HepG2 (cell line): ENCODE results near the gene RIPK1. TPM values are rescaled to one million over a fixed set of nuclear protein-coding genes. Genes with fewer than 3 reads are reported as not detected.

Source experiments
- AGO2 ChIP-seq: fragments of 200-400 bp; formaldehyde crosslinking; optimal IDR thresholded peaks from 2 replicates; pipeline ENCODE3; 2017; ENCODE audit warnings: mild to moderate bottlenecking, low read depth, low read length, moderate library complexity
- FOXJ3 ChIP-seq: sonication (generic); formaldehyde crosslinking; IDR thresholded peaks from 2 replicates; pipeline ENCODE4 v1.4.0; 2020; ENCODE audit warnings: missing genetic modification reagents, mild to moderate bottlenecking, borderline replicate concordance
- ISL2 ChIP-seq: sonication (generic); formaldehyde crosslinking; IDR thresholded peaks from 2 replicates; pipeline ENCODE4 v1.5.0; 2020; ENCODE audit warnings: missing genetic modification reagents
- NFIB ChIP-seq: sonication (generic); formaldehyde crosslinking; IDR thresholded peaks from 2 replicates; pipeline ENCODE4 v1.9.0; 2021; ENCODE audit warnings: missing genetic modification reagents, mild to moderate bottlenecking, borderline replicate concordance
- NFYC ChIP-seq: IDR thresholded peaks from 2 replicates; pipeline ENCODE4 v1.6.1; 2016; ENCODE audit warnings: missing genetic modification reagents, missing compliant biosample characterization
- PRMT3 ChIP-seq: sonication (generic); formaldehyde crosslinking; IDR thresholded peaks from 2 replicates; pipeline ENCODE4 v1.8.1; 2022; ENCODE audit warnings: low read depth, mild to moderate bottlenecking, moderate library complexity, missing genetic modification reagents, borderline replicate concordance
- SALL1 ChIP-seq: sonication (generic); formaldehyde crosslinking; IDR thresholded peaks from 2 replicates; pipeline ENCODE4 v1.8.0; 2022; ENCODE audit warnings: mild to moderate bottlenecking, missing genetic modification reagents
- TEAD3 ChIP-seq: optimal IDR thresholded peaks from 2 replicates; pipeline ENCODE3; 2016; ENCODE audit warnings: borderline replicate concordance
- U2AF2 ChIP-seq: fragments of 200-400 bp; formaldehyde crosslinking; IDR thresholded peaks from 2 replicates; pipeline ENCODE4 v1.6.1; 2017; ENCODE audit warnings: low read depth, mild to moderate bottlenecking, low read length
- ZFP90 ChIP-seq: sonication (generic); formaldehyde crosslinking; IDR thresholded peaks from 2 replicates; pipeline ENCODE4 v1.8.0; 2022; ENCODE audit warnings: missing genetic modification reagents, mild to moderate bottlenecking, inconsistent platforms, borderline replicate concordance
- ZKSCAN8 ChIP-seq: IDR thresholded peaks from 2 replicates; pipeline ENCODE4 v1.6.1; 2016; ENCODE audit warnings: borderline replicate concordance, missing genetic modification reagents, missing compliant biosample characterization
- ZNF317 ChIP-seq: sonication (generic); formaldehyde crosslinking; IDR thresholded peaks from 2 replicates; pipeline ENCODE4 v1.5.0; 2020; ENCODE audit warnings: mild to moderate bottlenecking, missing genetic modification reagents
- ZNF556 ChIP-seq: sonication (generic); formaldehyde crosslinking; IDR thresholded peaks from 2 replicates; pipeline ENCODE4 v1.4.0; 2020; ENCODE audit warnings: mild to moderate bottlenecking, missing genetic modification reagents, borderline replicate concordance
- polyA plus RNA-seq, 8 experiments: library from polyadenylated mRNA; depleted of rRNA in 3 of 8; stranded (reverse) in 7 of 8; unstranded in 1 of 8; fragments of >200 nt; fragmentation: Illumina TruSeq in 4 of 8; extraction: Trizol in 4 of 8; gene quantifications; 2 replicates each; pipeline versions ENCODE4 v1.2.1 to v1.2.3, GENCODE V29; 2011 to 2016; ENCODE audit warnings: low read depth in 4 of 8, missing spikeins in 1 of 8, mixed read lengths in 1 of 8; ENCODE audit not compliant: insufficient read depth in 1 of 8
- total RNA-seq, 5 experiments: library from RNA; depleted of rRNA; stranded (reverse); fragments of >200 nt; fragmentation: Illumina TruSeq; extraction: Trizol; gene quantifications; 2 replicates each; pipeline ENCODE4 v1.2.3, GENCODE V29; 2016; ENCODE audit warnings: low read depth in 1 of 5
- TF ChIP-seq, protein P1 (sequence below): fragments of 450-650 bp; IDR thresholded peaks from 2 replicates; pipeline ENCODE4 v1.6.1; 2016
- TF ChIP-seq, protein P2 (sequence below): sonication (generic); formaldehyde crosslinking; IDR thresholded peaks from 2 replicates; pipeline ENCODE4 v1.5.0; 2020; ENCODE audit warnings: missing genetic modification reagents, mild to moderate bottlenecking, borderline replicate concordance
- TF ChIP-seq, protein P3 (sequence below): sonication (generic); formaldehyde crosslinking; IDR thresholded peaks from 2 replicates; pipeline ENCODE4 v1.4.0; 2020; ENCODE audit warnings: missing genetic modification reagents
- TF ChIP-seq, protein P4 (sequence below): sonication (generic); formaldehyde crosslinking; IDR thresholded peaks from 2 replicates; pipeline ENCODE4 v1.8.0; 2022; ENCODE audit warnings: mild to moderate bottlenecking, missing genetic modification reagents, borderline replicate concordance
- TF ChIP-seq, protein P5 (sequence below): sonication (generic); formaldehyde crosslinking; IDR thresholded peaks from 2 replicates; pipeline ENCODE4 v1.4.0; 2020; ENCODE audit warnings: missing genetic modification reagents

Gene RIPK1
- total and polyA plus RNA-seq, 2 of the 13 experiments (the other 11 are each of a cell fraction or from before 2014, with no cell fraction given) = 9.0 to 10.3 TPM

DNA sequence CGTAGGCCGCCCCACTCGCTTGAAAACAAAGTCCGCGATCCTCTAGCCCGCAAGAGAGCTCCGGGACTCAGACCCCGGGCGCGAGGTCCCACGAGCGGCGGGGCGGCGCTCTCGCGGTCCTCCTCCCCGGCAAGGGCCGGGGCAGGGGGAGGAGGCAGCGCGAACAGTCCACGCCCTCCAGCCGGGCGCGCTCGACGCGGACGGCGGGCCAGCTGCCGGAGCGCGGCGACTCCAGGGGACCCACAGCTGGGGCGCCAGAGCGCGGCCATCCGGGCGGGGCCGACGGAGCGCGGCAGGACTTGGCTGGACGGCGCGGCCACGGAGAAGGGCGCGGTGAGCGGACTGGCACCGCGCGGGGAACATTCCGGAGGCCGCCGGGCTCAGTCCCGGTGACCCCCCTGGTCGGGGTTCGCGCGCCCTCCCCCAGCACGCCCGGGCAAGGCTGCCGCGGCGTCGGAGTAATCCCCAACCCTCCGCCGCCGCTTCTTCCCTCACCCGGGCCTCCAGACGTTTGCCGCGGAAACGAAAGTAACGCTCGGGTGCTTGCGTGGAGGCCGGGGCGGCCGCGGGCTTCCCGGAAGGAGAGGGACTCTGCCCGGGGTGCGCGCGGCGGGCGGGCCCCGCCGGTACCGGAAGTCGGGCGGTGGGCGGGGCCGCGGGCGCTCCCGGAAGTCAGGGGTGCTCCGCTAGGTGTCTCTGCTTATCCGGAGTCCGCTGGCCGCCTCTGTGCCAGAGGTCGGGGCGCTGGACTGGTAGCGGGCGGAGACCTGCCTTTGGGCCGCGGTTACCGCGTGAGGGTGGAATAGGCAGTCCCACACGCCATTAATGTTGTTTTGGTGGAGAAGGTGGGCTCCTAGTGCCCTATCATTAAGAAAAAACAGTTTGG, at the start of gene RIPK1 (continued):
- TF ChIP-seq, protein P1, sequence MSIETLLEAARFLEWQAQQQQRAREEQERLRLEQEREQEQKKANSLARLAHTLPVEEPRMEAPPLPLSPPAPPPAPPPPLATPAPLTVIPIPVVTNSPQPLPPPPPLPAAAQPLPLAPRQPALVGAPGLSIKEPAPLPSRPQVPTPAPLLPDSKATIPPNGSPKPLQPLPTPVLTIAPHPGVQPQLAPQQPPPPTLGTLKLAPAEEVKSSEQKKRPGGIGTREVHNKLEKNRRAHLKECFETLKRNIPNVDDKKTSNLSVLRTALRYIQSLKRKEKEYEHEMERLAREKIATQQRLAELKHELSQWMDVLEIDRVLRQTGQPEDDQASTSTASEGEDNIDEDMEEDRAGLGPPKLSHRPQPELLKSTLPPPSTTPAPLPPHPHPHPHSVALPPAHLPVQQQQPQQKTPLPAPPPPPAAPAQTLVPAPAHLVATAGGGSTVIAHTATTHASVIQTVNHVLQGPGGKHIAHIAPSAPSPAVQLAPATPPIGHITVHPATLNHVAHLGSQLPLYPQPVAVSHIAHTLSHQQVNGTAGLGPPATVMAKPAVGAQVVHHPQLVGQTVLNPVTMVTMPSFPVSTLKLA = peak; percentile 5; the same call in 1 of the 2 replicates
- TF ChIP-seq ZFP90 (CRISPR knock-in tag) (peak; percentile 79; the same call in 1 of the 2 replicates), NFIB (CRISPR knock-in tag) (no peak), U2AF2 (0 out of 2 replicates have a peak, but pooled peaks have one; percentile 43), SALL1 (CRISPR knock-in tag) (peak; percentile 75), ZKSCAN8 (CRISPR knock-in tag) (peak; percentile 46; the same call in 1 of the 2 replicates), ZNF556 (CRISPR knock-in tag) (no peak; the same call in 1 of the 2 replicates), FOXJ3 (CRISPR knock-in tag) (no peak), ZNF317 (CRISPR knock-in tag) (peak; percentile 81; the same call in 1 of the 2 replicates), TEAD3 (CRISPR knock-in tag) (no peak), ISL2 (CRISPR knock-in tag) (peak; percentile 58; the same call in 1 of the 2 replicates), PRMT3 (CRISPR knock-in tag) (no peak; the same call in 1 of the 2 replicates), AGO2 (peak; percentile 99), NFYC (CRISPR knock-in tag) (no peak; the same call in 1 of the 2 replicates)
- TF ChIP-seq, protein P2, sequence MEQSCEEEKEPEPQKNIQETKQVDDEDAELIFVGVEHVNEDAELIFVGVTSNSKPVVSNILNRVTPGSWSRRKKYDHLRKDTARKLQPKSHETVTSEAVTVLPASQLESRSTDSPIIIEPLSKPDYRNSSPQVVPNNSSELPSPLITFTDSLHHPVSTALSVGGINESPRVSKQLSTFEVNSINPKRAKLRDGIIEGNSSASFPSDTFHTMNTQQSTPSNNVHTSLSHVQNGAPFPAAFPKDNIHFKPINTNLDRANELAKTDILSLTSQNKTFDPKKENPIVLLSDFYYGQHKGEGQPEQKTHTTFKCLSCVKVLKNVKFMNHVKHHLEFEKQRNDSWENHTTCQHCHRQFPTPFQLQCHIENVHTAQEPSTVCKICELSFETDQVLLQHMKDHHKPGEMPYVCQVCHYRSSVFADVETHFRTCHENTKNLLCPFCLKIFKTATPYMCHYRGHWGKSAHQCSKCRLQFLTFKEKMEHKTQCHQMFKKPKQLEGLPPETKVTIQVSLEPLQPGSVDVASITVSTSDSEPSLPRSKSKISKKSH = peak; percentile 66; the same call in 1 of the 2 replicates
- TF ChIP-seq, protein P3, sequence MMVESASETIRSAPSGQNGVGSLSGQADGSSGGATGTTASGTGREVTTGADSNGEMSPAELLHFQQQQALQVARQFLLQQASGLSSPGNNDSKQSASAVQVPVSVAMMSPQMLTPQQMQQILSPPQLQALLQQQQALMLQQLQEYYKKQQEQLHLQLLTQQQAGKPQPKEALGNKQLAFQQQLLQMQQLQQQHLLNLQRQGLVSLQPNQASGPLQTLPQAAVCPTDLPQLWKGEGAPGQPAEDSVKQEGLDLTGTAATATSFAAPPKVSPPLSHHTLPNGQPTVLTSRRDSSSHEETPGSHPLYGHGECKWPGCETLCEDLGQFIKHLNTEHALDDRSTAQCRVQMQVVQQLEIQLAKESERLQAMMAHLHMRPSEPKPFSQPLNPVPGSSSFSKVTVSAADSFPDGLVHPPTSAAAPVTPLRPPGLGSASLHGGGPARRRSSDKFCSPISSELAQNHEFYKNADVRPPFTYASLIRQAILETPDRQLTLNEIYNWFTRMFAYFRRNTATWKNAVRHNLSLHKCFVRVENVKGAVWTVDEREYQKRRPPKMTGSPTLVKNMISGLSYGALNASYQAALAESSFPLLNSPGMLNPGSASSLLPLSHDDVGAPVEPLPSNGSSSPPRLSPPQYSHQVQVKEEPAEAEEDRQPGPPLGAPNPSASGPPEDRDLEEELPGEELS (CRISPR knock-in tag) = no peak
- TF ChIP-seq, protein P4, sequence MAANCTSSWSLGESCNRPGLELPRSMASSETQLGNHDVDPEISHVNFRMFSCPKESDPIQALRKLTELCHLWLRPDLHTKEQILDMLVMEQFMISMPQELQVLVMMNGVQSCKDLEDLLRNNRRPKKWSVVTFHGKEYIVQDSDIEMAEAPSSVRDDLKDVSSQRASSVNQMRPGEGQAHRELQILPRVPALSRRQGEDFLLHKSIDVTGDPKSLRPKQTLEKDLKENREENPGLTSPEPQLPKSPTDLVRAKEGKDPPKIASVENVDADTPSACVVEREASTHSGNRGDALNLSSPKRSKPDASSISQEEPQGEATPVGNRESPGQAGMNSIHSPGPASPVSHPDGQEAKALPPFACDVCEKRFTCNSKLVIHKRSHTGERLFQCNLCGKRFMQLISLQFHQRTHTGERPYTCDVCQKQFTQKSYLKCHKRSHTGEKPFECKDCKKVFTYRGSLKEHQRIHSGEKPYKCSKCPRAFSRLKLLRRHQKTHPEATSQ (CRISPR knock-in tag) = no peak
- TF ChIP-seq, protein P5, sequence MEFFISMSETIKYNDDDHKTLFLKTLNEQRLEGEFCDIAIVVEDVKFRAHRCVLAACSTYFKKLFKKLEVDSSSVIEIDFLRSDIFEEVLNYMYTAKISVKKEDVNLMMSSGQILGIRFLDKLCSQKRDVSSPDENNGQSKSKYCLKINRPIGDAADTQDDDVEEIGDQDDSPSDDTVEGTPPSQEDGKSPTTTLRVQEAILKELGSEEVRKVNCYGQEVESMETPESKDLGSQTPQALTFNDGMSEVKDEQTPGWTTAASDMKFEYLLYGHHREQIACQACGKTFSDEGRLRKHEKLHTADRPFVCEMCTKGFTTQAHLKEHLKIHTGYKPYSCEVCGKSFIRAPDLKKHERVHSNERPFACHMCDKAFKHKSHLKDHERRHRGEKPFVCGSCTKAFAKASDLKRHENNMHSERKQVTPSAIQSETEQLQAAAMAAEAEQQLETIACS (CRISPR knock-in tag) = peak; percentile 80
